NK-92 (cell line): Measurements from ENCODE around the gene ILK.

Source experiments
- DNase-seq: peaks from one replicate; lab custom pipeline; 2025; ENCODE audit not compliant: unreplicated experiment; lab: John Stamatoyannopoulos, UW

The ILK gene

GRCh38 chr11:6619004-6619745, 15.6 kb downstream of the ILK start, which contains the start of gene TPP1:
TSS of gene TPP1 (minus strand) at chr11:6619422. CDS start at chr11:6619400, 22 bp downstream.
- peak; percentile 58 for DNase-seq

GRCh38 chr11:6620636-6621035, 17.1 kb downstream of the ILK start:
- DNase-seq, result no peak

- DNase-seq, result no peak
Observed at GRCh38 chr11:6621711-6622211, 18.2 kb downstream of the ILK start.

GRCh38 chr11:6622261-6623171, 18.9 kb downstream of the ILK start:
- no peak for DNase-seq

GRCh38 chr11:6623391-6624363, 20.1 kb downstream of the ILK start:
- no peak for DNase-seq

- no peak for DNase-seq
Observed at GRCh38 chr11:6625156-6625831, 21.7 kb downstream of the ILK start.

GRCh38 chr11:6625832-6626420, 22.4 kb downstream of the ILK start:
- no peak for DNase-seq

GRCh38 chr11:6626971-6627761, 23.6 kb downstream of the ILK start:
- no peak for DNase-seq

GRCh38 chr11:6627762-6628241, 24.2 kb downstream of the ILK start:
- no peak for DNase-seq

GRCh38 chr11:6628526-6628925, 25.0 kb downstream of the ILK start:
- DNase-seq, result no peak

GRCh38 chr11:6629573-6629891, 26.0 kb downstream of the ILK start:
- DNase-seq, result no peak

GRCh38 chr11:6629892-6630631, 26.5 kb downstream of the ILK start:
- DNase-seq, result no peak

GRCh38 chr11:6630632-6631291, 27.2 kb downstream of the ILK start:
- DNase-seq, result no peak

GRCh38 chr11:6631361-6631890, 27.9 kb downstream of the ILK start:
- DNase-seq, result no peak

- no peak for DNase-seq
Observed at GRCh38 chr11:6632116-6633073, 28.8 kb downstream of the ILK start.
